Esophagus muscularis mucosa (tissue), 3 donors: ENCODE measurements around the gene KIF5C.

ENCODE experiments used
- POLR2AphosphoS5 ChIP-seq, 2 donors: sonication (generic); formaldehyde crosslinking; IDR thresholded peaks; one replicate each; pipeline ENCODE4 v1.6.1; 2017; ENCODE audit warnings: antibody characterized with exemption in 2 of 2
- TF ChIP-seq, protein P1 (sequence below), 3 experiments: fragments of 200-600 bp in 2 of 3; fragments of 450-650 bp in 1 of 3; sonication (generic) in 2 of 3; IDR thresholded peaks; one replicate each; pipeline ENCODE4 v1.5.1; 2017 to 2019; ENCODE audit warnings: antibody characterized with exemption in 3 of 3, mild to moderate bottlenecking in 2 of 3, moderate library complexity in 1 of 3

DNA sequence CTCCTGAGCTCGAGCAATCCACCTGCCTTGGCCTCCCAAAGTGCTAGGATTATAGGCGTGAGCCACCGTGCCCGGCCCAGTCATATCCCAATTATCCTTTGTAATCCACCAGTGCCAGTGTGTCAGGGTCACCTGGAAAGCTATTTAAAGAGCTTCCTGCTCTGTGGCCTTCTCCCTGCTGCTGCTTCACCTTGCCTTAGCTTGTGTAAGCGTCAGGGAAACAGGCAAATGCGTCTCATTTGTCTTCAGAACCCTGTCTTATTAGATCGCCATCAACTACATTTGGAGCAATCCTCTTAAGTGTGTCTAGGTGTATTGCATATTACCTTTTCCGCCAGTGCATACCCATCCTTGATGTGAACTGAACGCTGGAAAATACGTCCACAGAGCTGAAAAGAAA lies 10.2 kb downstream of the KIF5C start:
- TF ChIP-seq, protein P1, sequence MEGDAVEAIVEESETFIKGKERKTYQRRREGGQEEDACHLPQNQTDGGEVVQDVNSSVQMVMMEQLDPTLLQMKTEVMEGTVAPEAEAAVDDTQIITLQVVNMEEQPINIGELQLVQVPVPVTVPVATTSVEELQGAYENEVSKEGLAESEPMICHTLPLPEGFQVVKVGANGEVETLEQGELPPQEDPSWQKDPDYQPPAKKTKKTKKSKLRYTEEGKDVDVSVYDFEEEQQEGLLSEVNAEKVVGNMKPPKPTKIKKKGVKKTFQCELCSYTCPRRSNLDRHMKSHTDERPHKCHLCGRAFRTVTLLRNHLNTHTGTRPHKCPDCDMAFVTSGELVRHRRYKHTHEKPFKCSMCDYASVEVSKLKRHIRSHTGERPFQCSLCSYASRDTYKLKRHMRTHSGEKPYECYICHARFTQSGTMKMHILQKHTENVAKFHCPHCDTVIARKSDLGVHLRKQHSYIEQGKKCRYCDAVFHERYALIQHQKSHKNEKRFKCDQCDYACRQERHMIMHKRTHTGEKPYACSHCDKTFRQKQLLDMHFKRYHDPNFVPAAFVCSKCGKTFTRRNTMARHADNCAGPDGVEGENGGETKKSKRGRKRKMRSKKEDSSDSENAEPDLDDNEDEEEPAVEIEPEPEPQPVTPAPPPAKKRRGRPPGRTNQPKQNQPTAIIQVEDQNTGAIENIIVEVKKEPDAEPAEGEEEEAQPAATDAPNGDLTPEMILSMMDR (IDR thresholded peaks at IDR 0.05), result no peak
- no peak for TF ChIP-seq POLR2AphosphoS5 (IDR thresholded peaks at IDR 0.05)
